Measurements from ENCODE around the gene APOA4.
A peak's percentile ranks its signal among the peaks of the same experiment; 100 is the strongest.

DNA sequence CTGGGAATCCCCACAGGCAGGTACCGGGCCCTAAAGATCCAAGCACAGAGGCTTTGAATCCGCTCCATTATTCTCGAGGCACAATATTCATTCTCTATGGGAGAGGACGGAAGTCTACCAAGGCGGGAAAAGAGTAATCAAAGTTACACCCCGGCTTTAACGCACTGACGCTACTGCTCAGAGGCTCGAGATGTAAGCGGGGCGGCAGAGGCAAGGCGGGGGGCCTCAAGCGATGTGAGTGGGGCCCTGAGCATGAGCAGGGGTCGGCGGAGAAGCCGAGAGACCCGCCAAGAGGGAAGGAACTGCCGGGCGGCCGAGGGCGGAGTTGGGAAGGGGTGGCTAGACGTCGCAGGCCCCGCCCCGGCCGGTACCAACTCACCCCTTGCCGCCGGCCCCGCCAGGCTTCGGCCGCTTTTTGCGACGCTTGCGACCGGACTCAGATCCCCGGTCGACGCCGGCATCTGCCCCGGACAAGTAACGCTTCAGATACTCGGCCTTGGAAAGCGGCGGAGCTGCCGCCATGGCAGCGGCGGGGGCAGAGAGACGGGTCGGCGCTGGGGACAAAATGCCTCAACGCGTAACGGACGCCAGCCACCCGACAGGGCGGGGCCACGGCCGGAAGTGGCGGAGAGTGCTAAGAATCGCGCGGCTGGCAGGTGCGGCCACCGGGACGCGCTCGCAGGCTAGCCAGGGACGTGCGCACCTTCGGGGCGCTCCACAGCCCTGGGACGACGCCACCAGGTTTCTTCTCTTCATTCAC, 50.5 kb downstream of the APOA4 start, which contains the start of gene BUD13:
- TF ChIP-seq POLR2A (IDR thresholded peaks at IDR 0.05): peak; percentile 36 to 68
- TF ChIP-seq, protein P1, sequence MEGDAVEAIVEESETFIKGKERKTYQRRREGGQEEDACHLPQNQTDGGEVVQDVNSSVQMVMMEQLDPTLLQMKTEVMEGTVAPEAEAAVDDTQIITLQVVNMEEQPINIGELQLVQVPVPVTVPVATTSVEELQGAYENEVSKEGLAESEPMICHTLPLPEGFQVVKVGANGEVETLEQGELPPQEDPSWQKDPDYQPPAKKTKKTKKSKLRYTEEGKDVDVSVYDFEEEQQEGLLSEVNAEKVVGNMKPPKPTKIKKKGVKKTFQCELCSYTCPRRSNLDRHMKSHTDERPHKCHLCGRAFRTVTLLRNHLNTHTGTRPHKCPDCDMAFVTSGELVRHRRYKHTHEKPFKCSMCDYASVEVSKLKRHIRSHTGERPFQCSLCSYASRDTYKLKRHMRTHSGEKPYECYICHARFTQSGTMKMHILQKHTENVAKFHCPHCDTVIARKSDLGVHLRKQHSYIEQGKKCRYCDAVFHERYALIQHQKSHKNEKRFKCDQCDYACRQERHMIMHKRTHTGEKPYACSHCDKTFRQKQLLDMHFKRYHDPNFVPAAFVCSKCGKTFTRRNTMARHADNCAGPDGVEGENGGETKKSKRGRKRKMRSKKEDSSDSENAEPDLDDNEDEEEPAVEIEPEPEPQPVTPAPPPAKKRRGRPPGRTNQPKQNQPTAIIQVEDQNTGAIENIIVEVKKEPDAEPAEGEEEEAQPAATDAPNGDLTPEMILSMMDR (IDR thresholded peaks at IDR 0.05 in 4 of 5, conservative IDR thresholded peaks at IDR 0.05 in 1 of 5): no peak
